CD14-positive monocyte (primary cell): ENCODE data around the gene NAA10. TPM values are rescaled to one million over a fixed set of nuclear protein-coding genes. Genes with fewer than 3 reads are reported as not detected.

Experiments used
- DNase-seq, 3 donors: peaks; one replicate each; pipeline ENCODE4 v3.0.0-alpha.2; 2011 to 2022
- H2AFZ ChIP-seq: 2 replicates; pipeline ENCODE4 v1.6.0; 2012; ENCODE audit warnings: mild to moderate bottlenecking, low read depth, low read length, inconsistent platforms; ENCODE audit not compliant: insufficient read depth, poor library complexity, severe bottlenecking
- H3K27ac ChIP-seq, 2 donors: 1 replicate in 1 of 2; 2 replicates in 1 of 2; pipeline ENCODE4 v1.5.1; 2012 to 2013; ENCODE audit warnings: low read length in 2 of 2, control low read depth in 1 of 2, inconsistent platforms in 1 of 2, low read depth in 1 of 2, mild to moderate bottlenecking in 1 of 2
- H3K27me3 ChIP-seq, 2 donors: one replicate each; pipeline versions ENCODE4 v1.6.0 to v1.6.1; 2011 to 2013; ENCODE audit warnings: low read length in 2 of 2; ENCODE audit not compliant: control insufficient read depth in 2 of 2, insufficient read depth in 2 of 2
- H3K36me3 ChIP-seq, 2 donors: replicated peaks in 1 of 2; 1 replicate in 1 of 2; 2 replicates in 1 of 2; pipeline versions ENCODE4 v1.5.1 to v1.6.1; 2012 to 2013; ENCODE audit warnings: low read length in 2 of 2, control low read depth in 1 of 2, inconsistent platforms in 1 of 2, mild to moderate bottlenecking in 1 of 2; ENCODE audit not compliant: insufficient read depth in 2 of 2, control insufficient read depth in 1 of 2
- H3K4me1 ChIP-seq, 2 donors: 1 replicate in 1 of 2; 2 replicates in 1 of 2; pipeline versions ENCODE4 v1.5.1 to v1.6.1; 2012 to 2013; ENCODE audit warnings: low read length in 2 of 2, control low read depth in 1 of 2, inconsistent platforms in 1 of 2, mild to moderate bottlenecking in 1 of 2, moderate library complexity in 1 of 2; ENCODE audit not compliant: insufficient read depth in 2 of 2, control insufficient read depth in 1 of 2
- H3K4me2 ChIP-seq: replicated peaks from 2 replicates; pipeline ENCODE3; 2012; ENCODE audit warnings: low read length, moderate library complexity, mild to moderate bottlenecking; ENCODE audit not compliant: poor library complexity, severe bottlenecking; ENCODE audit errors: extremely low read depth
- H3K4me3 ChIP-seq, 3 experiments: fragments of 200-600 bp in 1 of 3; sonication (generic) in 1 of 3; replicated peaks in 1 of 3; 1 replicate in 2 of 3; 2 replicates in 1 of 3; pipeline ENCODE4 v1.5.1; 2011 to 2013; ENCODE audit warnings: low read length in 3 of 3, mild to moderate bottlenecking in 3 of 3, control low read depth in 2 of 3, low read depth in 2 of 3, inconsistent platforms in 1 of 3, moderate library complexity in 1 of 3
- H3K79me2 ChIP-seq: 2 replicates; pipeline ENCODE4 v1.6.0; 2012; ENCODE audit warnings: mild to moderate bottlenecking, control low read depth, inconsistent platforms, low read length, moderate library complexity; ENCODE audit not compliant: insufficient read depth
- H3K9ac ChIP-seq: 2 replicates; pipeline ENCODE4 v1.6.0; 2017; ENCODE audit warnings: low read length, mild to moderate bottlenecking; ENCODE audit not compliant: insufficient read depth, poor library complexity, severe bottlenecking
- H3K9me3 ChIP-seq, 2 donors: replicated peaks in 1 of 2; 1 replicate in 1 of 2; 2 replicates in 1 of 2; pipeline versions ENCODE4 v1.5.1 to v1.6.1; 2012 to 2013; ENCODE audit warnings: low read length in 2 of 2, control low read depth in 1 of 2; ENCODE audit not compliant: control insufficient read depth in 1 of 2, insufficient read depth in 1 of 2
- H4K20me1 ChIP-seq: 2 replicates; pipeline ENCODE4 v1.6.0; 2012; ENCODE audit warnings: mild to moderate bottlenecking, low read length, control low read depth, moderate library complexity; ENCODE audit not compliant: insufficient read depth
- H3K27ac Mint-ChIP-seq, 7 donors: one replicate each; pipeline ENCODE4 v1.8.0; 2020; ENCODE audit warnings: mild to moderate bottlenecking in 7 of 7, mixed read lengths in 7 of 7, moderate library complexity in 6 of 7, inconsistent platforms in 2 of 7
- H3K27me3 Mint-ChIP-seq, 3 donors: one replicate each; pipeline ENCODE4 v1.8.0; 2021 to 2022; ENCODE audit warnings: low read depth in 3 of 3, mild to moderate bottlenecking in 3 of 3, mixed read lengths in 3 of 3, moderate library complexity in 3 of 3, inconsistent platforms in 1 of 3
- H3K36me3 Mint-ChIP-seq, 2 donors: one replicate each; pipeline ENCODE4 v1.8.0; 2020; ENCODE audit warnings: mixed read lengths in 2 of 2, inconsistent platforms in 1 of 2, mild to moderate bottlenecking in 1 of 2
- H3K4me1 Mint-ChIP-seq: one replicate; pipeline ENCODE4 v1.8.0; 2020; ENCODE audit warnings: mild to moderate bottlenecking, mixed read lengths
- H3K4me3 Mint-ChIP-seq, 2 donors: one replicate each; pipeline ENCODE4 v1.8.0; 2020; ENCODE audit warnings: mild to moderate bottlenecking in 2 of 2, mixed read lengths in 2 of 2, moderate library complexity in 1 of 2
- H3K9me3 Mint-ChIP-seq, 7 donors: one replicate each; pipeline ENCODE4 v1.8.0; 2020 to 2022; ENCODE audit warnings: mixed read lengths in 7 of 7, mild to moderate bottlenecking in 6 of 7, moderate library complexity in 6 of 7, inconsistent platforms in 2 of 7
- WGBS: methylation state at CpG from one replicate; pipeline ENCODE4 v1.1.5; 2013; ENCODE audit warnings: missing lambda C conversion rate; ENCODE audit not compliant: insufficient coverage; 5-methylcytosine and 5-hydroxymethylcytosine counted together
- intact Hi-C, 2 donors: fragments of 100-400 bp; cut with micrococcal nuclease; formaldehyde crosslinking; loops; one replicate each; pipeline versions ENCODE4 v1.15.0 to v1.15.1; 2023
- polyA plus RNA-seq, 3 donors: library from polyadenylated mRNA; depleted of rRNA in 1 of 3; unstranded in 2 of 3; stranded (reverse) in 1 of 3; fragments of 300-500 nt in 2 of 3; fragments of >200 nt in 1 of 3; fragmentation: Illumina TruSeq in 2 of 3; gene quantifications; 1 replicate in 2 of 3; 2 replicates in 1 of 3; pipeline ENCODE4 v1.2.3, GENCODE V29; 2012 to 2021
- TF ChIP-seq, protein P1 (sequence below): fragments of 200-600 bp; IDR thresholded peaks from one replicate; pipeline ENCODE4 v1.8.0; 2022; ENCODE audit warnings: antibody characterized with exemption, mild to moderate bottlenecking

The NAA10 gene
- polyA plus RNA-seq, 3 donors: 46.7 to 109 (median 47.9) TPM

- Mint-ChIP-seq H3K27ac (peak overlapping the region in 1 of 7 donors; percentile 63), H3K4me3 (no peak overlapping the region)
Measured at GRCh38 chrX:153953892-153954557, 19.2 kb upstream of the NAA10 start.

DNA sequence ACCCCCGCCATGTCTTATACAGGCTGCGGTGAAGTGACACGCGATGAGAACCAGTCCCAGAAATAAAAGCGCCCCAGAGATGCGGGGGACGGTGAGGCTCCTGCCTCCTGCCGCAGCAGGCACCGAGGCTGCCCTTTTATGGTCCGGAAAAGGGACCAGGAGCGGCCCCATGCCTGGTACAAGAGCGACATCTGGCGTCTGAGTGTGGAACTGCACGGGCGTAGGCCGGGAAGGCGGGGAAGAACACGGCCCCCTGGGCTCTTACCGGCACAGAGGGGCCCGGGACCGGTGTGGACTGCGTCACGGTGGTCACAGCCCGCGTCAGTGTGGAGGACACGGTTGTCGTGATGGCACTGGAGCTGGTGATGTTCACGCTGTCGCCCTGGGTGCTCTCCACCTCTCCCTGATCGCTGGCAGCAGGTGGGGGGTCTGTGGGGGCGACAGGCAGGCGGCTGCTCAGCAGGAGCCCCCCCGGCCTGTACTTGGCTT is 18.5 kb upstream of the NAA10 start:
- H3K4me2 ChIP-seq: no peak overlapping the region
- WGBS: 38% methylated on average over 9 of the region's 33 CpGs
- no peak overlapping the region for H3K27ac ChIP-seq
- TF ChIP-seq, protein P1, sequence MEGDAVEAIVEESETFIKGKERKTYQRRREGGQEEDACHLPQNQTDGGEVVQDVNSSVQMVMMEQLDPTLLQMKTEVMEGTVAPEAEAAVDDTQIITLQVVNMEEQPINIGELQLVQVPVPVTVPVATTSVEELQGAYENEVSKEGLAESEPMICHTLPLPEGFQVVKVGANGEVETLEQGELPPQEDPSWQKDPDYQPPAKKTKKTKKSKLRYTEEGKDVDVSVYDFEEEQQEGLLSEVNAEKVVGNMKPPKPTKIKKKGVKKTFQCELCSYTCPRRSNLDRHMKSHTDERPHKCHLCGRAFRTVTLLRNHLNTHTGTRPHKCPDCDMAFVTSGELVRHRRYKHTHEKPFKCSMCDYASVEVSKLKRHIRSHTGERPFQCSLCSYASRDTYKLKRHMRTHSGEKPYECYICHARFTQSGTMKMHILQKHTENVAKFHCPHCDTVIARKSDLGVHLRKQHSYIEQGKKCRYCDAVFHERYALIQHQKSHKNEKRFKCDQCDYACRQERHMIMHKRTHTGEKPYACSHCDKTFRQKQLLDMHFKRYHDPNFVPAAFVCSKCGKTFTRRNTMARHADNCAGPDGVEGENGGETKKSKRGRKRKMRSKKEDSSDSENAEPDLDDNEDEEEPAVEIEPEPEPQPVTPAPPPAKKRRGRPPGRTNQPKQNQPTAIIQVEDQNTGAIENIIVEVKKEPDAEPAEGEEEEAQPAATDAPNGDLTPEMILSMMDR: peak; percentile 87
- peaks cover 6% of the 10 kb centered on the region for H3K79me2 ChIP-seq
- peaks cover 96% of the 10 kb centered on the region for H4K20me1 ChIP-seq
- no peaks in the 10 kb centered on the region for H3K27me3 ChIP-seq
- Mint-ChIP-seq H3K9me3 (peaks cover 0 to 3% (median 0%) of the 10 kb centered on the region in 7 donors), H3K36me3 (peaks cover 55 to 93% of the 10 kb centered on the region in 2 donors), H3K27ac (peak overlapping the region in 1 of 7 donors; percentile 41), H3K4me1 (peaks cover 1% of the 10 kb centered on the region), H3K4me3 (no peak overlapping the region), H3K27me3 (peaks cover 0 to 6% (median 0%) of the 10 kb centered on the region in 3 donors)
- DNase-seq: peak; percentile 49 to 61 (median 60)
- peaks cover 0 to 6% of the 10 kb centered on the region in 2 donors for H3K4me1 ChIP-seq
- intact Hi-C loops: loop anchor here (5.0 to 10.0 kb wide), 3 partner anchors 36 to 191 kb away; partner anchors contain the start of gene PLXNB3 (in 2 of the 2)
- H3K4me3 ChIP-seq: no peak overlapping the region
- H3K9me3 ChIP-seq: no peaks in the 10 kb centered on the region
- no peak overlapping the region for H3K9ac ChIP-seq
- no peak overlapping the region for H2AFZ ChIP-seq
- H3K36me3 ChIP-seq: peaks cover 77 to 92% of the 10 kb centered on the region in 2 donors

More at GRCh38 chrX:153953892-153954557, 19.2 kb upstream of the NAA10 start:
- Histone ChIP-seq H3K79me2 (peaks cover 6% of the 10 kb centered on the region), H3K27ac (no peak overlapping the region), H3K27me3 (no peaks in the 10 kb centered on the region), H3K4me2 (no peak overlapping the region), H3K36me3 (peaks cover 84 to 98% of the 10 kb centered on the region in 2 donors), H4K20me1 (peaks cover 96% of the 10 kb centered on the region), H3K9ac (no peak overlapping the region), H3K9me3 (no peaks in the 10 kb centered on the region), H2AFZ (no peak overlapping the region), H3K4me3 (no peak overlapping the region), H3K4me1 (no peaks in the 10 kb centered on the region)
- peaks cover 0 to 6% (median 0%) of the 10 kb centered on the region in 3 donors for H3K27me3 Mint-ChIP-seq
- H3K36me3 Mint-ChIP-seq: peaks cover 60 to 93% of the 10 kb centered on the region in 2 donors
- 61% methylated on average over 6 of the region's 33 CpGs for WGBS
- intact Hi-C loops: loop anchor here (5.0 to 10.0 kb wide), 3 partner anchors 37 to 192 kb away; partner anchors contain the start of gene PLXNB3 (in 2 of the 2)
- DNase-seq: no peak
- peaks cover 0 to 3% (median 0%) of the 10 kb centered on the region in 7 donors for H3K9me3 Mint-ChIP-seq
- peaks cover 1% of the 10 kb centered on the region for H3K4me1 Mint-ChIP-seq
- TF ChIP-seq, protein P1: no peak
